OCI-LY7 (cell line): ENCODE measurements around the gene TNIK.

Experiments
- EZH2phosphoT487 ChIP-seq: fragments of 200-600 bp; sonication (generic); IDR thresholded peaks from 2 replicates; pipeline ENCODE4 v1.6.1; 2018; ENCODE audit warnings: low read depth, borderline replicate concordance, mild to moderate bottlenecking, mixed run types, antibody characterized with exemption, low read length, moderate library complexity, mixed read lengths
- TF ChIP-seq, protein P1 (sequence below): fragments of 200-600 bp; sonication (generic); conservative IDR thresholded peaks from 2 replicates; pipeline ENCODE4 v1.5.1; 2014; ENCODE audit warnings: mild to moderate bottlenecking, antibody characterized with exemption, low read length, moderate library complexity, mixed read lengths

DNA sequence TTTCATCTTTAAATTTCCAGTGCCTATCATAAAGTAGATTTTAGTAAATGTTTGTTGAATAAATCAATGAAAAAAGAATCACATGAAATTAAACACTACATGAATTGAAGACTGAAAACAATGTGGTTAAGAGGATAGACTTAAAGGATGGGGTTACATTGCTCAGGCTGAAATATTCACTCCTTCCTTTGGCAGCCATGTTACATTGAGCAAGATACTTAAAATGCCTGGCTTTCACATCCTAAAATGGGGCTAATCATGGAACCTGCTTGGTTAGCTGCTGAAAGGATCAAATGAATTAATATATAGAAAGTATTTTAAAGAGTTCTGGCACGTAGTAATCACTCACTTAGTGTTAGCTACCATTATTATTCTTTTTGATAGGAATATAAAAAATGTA lies 236.8 kb downstream of the TNIK start:
- TF ChIP-seq, protein P1, sequence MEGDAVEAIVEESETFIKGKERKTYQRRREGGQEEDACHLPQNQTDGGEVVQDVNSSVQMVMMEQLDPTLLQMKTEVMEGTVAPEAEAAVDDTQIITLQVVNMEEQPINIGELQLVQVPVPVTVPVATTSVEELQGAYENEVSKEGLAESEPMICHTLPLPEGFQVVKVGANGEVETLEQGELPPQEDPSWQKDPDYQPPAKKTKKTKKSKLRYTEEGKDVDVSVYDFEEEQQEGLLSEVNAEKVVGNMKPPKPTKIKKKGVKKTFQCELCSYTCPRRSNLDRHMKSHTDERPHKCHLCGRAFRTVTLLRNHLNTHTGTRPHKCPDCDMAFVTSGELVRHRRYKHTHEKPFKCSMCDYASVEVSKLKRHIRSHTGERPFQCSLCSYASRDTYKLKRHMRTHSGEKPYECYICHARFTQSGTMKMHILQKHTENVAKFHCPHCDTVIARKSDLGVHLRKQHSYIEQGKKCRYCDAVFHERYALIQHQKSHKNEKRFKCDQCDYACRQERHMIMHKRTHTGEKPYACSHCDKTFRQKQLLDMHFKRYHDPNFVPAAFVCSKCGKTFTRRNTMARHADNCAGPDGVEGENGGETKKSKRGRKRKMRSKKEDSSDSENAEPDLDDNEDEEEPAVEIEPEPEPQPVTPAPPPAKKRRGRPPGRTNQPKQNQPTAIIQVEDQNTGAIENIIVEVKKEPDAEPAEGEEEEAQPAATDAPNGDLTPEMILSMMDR = no peak
- TF ChIP-seq EZH2phosphoT487 = no peak
